ENCODE measurements around the gene ALDH1L2. TPM values are rescaled to one million over a fixed set of nuclear protein-coding genes. Genes with fewer than 3 reads are reported as not detected.

ALDH1L2 gene
- total RNA-seq, 1 donor from 2014 or later = 69.2 TPM

DNA sequence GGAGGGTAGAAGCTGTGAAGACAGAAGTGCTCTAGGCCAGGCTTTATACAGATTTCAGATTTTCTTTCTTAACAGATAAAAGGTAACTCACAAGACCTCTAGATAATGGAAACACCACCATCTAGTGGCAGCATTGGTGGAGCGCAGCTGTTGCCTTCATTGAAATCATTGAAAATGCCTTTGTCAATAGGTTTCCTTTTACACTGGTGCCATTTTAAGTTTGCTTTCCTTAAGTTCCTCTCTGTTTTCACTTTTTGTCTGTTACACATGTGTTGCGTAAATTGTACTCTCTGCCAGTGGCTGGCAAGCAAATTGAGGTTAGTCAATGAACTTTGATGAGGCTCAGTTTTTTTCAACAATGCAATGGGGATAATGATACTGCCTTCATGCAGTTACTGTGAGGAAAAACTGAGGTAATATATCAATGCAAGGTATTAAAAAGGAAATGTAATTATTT, 31.1 kb downstream of the ALDH1L2 start:
- H3K27me3 ChIP-seq (ENCODE audit: insufficient read depth, low read length) = no peaks in the 10 kb centered on the region
- H3K4me2 ChIP-seq (ENCODE audit: low read length) = no peak overlapping the region
- H3K27ac ChIP-seq (ENCODE audit: low read depth, low read length) = no peak overlapping the region
- H3K36me3 ChIP-seq (ENCODE audit: insufficient read depth, low read length) = peaks cover 21% of the 10 kb centered on the region
- FAIRE-seq = peak; percentile 58
- H3K4me3 ChIP-seq (ENCODE audit: insufficient read depth, low read depth, low read length) = no peak overlapping the region
- no peaks in the 10 kb centered on the region for H3K4me1 ChIP-seq (ENCODE audit: insufficient read depth, low read length)
- H2AFZ ChIP-seq (ENCODE audit: low read depth, low read length) = no peak overlapping the region
- H3K4me3 Mint-ChIP-seq (ENCODE audit: unreplicated experiment) = no peak overlapping the region
- no peaks in the 10 kb centered on the region for H3K4me1 Mint-ChIP-seq (ENCODE audit: low read depth, unreplicated experiment)
- no peak overlapping the region for H3K9ac ChIP-seq (ENCODE audit: low read length)
- peaks cover 6% of the 10 kb centered on the region for H3K9me3 Mint-ChIP-seq (ENCODE audit: unreplicated experiment)
- TF ChIP-seq EZH2 (IDR thresholded peaks at IDR 0.05; ENCODE audit: insufficient read depth, low read length) = no peak
- TF ChIP-seq, protein P1, sequence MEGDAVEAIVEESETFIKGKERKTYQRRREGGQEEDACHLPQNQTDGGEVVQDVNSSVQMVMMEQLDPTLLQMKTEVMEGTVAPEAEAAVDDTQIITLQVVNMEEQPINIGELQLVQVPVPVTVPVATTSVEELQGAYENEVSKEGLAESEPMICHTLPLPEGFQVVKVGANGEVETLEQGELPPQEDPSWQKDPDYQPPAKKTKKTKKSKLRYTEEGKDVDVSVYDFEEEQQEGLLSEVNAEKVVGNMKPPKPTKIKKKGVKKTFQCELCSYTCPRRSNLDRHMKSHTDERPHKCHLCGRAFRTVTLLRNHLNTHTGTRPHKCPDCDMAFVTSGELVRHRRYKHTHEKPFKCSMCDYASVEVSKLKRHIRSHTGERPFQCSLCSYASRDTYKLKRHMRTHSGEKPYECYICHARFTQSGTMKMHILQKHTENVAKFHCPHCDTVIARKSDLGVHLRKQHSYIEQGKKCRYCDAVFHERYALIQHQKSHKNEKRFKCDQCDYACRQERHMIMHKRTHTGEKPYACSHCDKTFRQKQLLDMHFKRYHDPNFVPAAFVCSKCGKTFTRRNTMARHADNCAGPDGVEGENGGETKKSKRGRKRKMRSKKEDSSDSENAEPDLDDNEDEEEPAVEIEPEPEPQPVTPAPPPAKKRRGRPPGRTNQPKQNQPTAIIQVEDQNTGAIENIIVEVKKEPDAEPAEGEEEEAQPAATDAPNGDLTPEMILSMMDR (IDR thresholded peaks at IDR 0.05; ENCODE audit: insufficient read depth, low read depth, low read length) = peak; percentile 98
- no peaks in the 10 kb centered on the region for H3K27me3 Mint-ChIP-seq (ENCODE audit: low read depth, unreplicated experiment)
- H3K36me3 Mint-ChIP-seq (ENCODE audit: low read depth, unreplicated experiment) = peaks cover 62% of the 10 kb centered on the region
- no peaks in the 10 kb centered on the region for H3K9me3 ChIP-seq (ENCODE audit: insufficient read depth, low read depth, low read length)
- no peaks in the 10 kb centered on the region for H4K20me1 ChIP-seq (ENCODE audit: insufficient read depth, low read length)
- DNase-seq (ENCODE audit: low read depth) = peak; percentile 45
- no peaks in the 10 kb centered on the region for H3K79me2 ChIP-seq (ENCODE audit: insufficient read depth, low read length)
- no peak overlapping the region for H3K27ac Mint-ChIP-seq (ENCODE audit: unreplicated experiment)

- H3K4me3 Mint-ChIP-seq (ENCODE audit: unreplicated experiment) = no peak overlapping the region
- H3K4me2 ChIP-seq (ENCODE audit: low read length) = no peak overlapping the region
- H3K27me3 ChIP-seq (ENCODE audit: insufficient read depth, low read length) = no peaks in the 10 kb centered on the region
- DNase-seq (ENCODE audit: low read depth) (no peak), FAIRE-seq (no peak)
- no peak overlapping the region for H3K9ac ChIP-seq (ENCODE audit: low read length)
- no peak overlapping the region for H3K4me3 ChIP-seq (ENCODE audit: insufficient read depth, low read depth, low read length)
- H3K4me1 ChIP-seq (ENCODE audit: insufficient read depth, low read length) = no peaks in the 10 kb centered on the region
- no peaks in the 10 kb centered on the region for H4K20me1 ChIP-seq (ENCODE audit: insufficient read depth, low read length)
- H3K36me3 ChIP-seq (ENCODE audit: insufficient read depth, low read length) = peaks cover 21% of the 10 kb centered on the region
- no peaks in the 10 kb centered on the region for H3K27me3 Mint-ChIP-seq (ENCODE audit: low read depth, unreplicated experiment)
- H3K79me2 ChIP-seq (ENCODE audit: insufficient read depth, low read length) = no peaks in the 10 kb centered on the region
- H3K4me1 Mint-ChIP-seq (ENCODE audit: low read depth, unreplicated experiment) = no peaks in the 10 kb centered on the region
- no peak overlapping the region for H2AFZ ChIP-seq (ENCODE audit: low read depth, low read length)
- H3K36me3 Mint-ChIP-seq (ENCODE audit: low read depth, unreplicated experiment) = peaks cover 62% of the 10 kb centered on the region
- TF ChIP-seq EZH2 (IDR thresholded peaks at IDR 0.05; ENCODE audit: insufficient read depth, low read length) = no peak
- TF ChIP-seq, protein P1 (IDR thresholded peaks at IDR 0.05; ENCODE audit: insufficient read depth, low read depth, low read length) = no peak
- H3K9me3 Mint-ChIP-seq (ENCODE audit: unreplicated experiment) = peaks cover 4% of the 10 kb centered on the region
- H3K27ac ChIP-seq (ENCODE audit: low read depth, low read length) = no peak overlapping the region
- H3K9me3 ChIP-seq (ENCODE audit: insufficient read depth, low read depth, low read length) = no peaks in the 10 kb centered on the region
- no peak overlapping the region for H3K27ac Mint-ChIP-seq (ENCODE audit: unreplicated experiment)
Measured at GRCh38 chr12:105051981-105052380, 32.3 kb downstream of the ALDH1L2 start.

GRCh38 chr12:105048315-105048714, 35.9 kb downstream of the ALDH1L2 start:
- Histone ChIP-seq H4K20me1 (ENCODE audit: insufficient read depth, low read length) (no peaks in the 10 kb centered on the region), H3K27me3 (ENCODE audit: insufficient read depth, low read length) (no peaks in the 10 kb centered on the region), H3K36me3 (ENCODE audit: insufficient read depth, low read length) (peaks cover 24% of the 10 kb centered on the region), H3K9ac (ENCODE audit: low read length) (no peak overlapping the region), H3K4me3 (ENCODE audit: insufficient read depth, low read depth, low read length) (no peak overlapping the region), H2AFZ (ENCODE audit: low read depth, low read length) (no peak overlapping the region), H3K79me2 (ENCODE audit: insufficient read depth, low read length) (no peaks in the 10 kb centered on the region), H3K4me1 (ENCODE audit: insufficient read depth, low read length) (no peaks in the 10 kb centered on the region), H3K27ac (ENCODE audit: low read depth, low read length) (no peak overlapping the region), H3K4me2 (ENCODE audit: low read length) (no peak overlapping the region), H3K9me3 (ENCODE audit: insufficient read depth, low read depth, low read length) (no peaks in the 10 kb centered on the region)
- no peak overlapping the region for H3K27ac Mint-ChIP-seq (ENCODE audit: unreplicated experiment)
- TF ChIP-seq, protein P1 (IDR thresholded peaks at IDR 0.05; ENCODE audit: insufficient read depth, low read depth, low read length) = no peak
- no peak for TF ChIP-seq EZH2 (IDR thresholded peaks at IDR 0.05; ENCODE audit: insufficient read depth, low read length)
- no peak for DNase-seq (ENCODE audit: low read depth)
- no peaks in the 10 kb centered on the region for H3K4me1 Mint-ChIP-seq (ENCODE audit: low read depth, unreplicated experiment)
- no peak for FAIRE-seq
- H3K36me3 Mint-ChIP-seq (ENCODE audit: low read depth, unreplicated experiment) = peaks cover 44% of the 10 kb centered on the region
- no peak overlapping the region for H3K4me3 Mint-ChIP-seq (ENCODE audit: unreplicated experiment)
- no peaks in the 10 kb centered on the region for H3K27me3 Mint-ChIP-seq (ENCODE audit: low read depth, unreplicated experiment)
- no peaks in the 10 kb centered on the region for H3K9me3 Mint-ChIP-seq (ENCODE audit: unreplicated experiment)

Data from astrocyte (in vitro differentiated cells and primary cell).